Prostate gland (tissue), 2 donors: ENCODE results near the gene CDC34.

ENCODE experiments used
- POLR2A ChIP-seq: fragments of 450-650 bp; IDR thresholded peaks from one replicate; pipeline ENCODE4 v1.6.1; 2016; ENCODE audit warnings: antibody characterized with exemption, mild to moderate bottlenecking
- TF ChIP-seq, protein P1 (sequence below), 4 experiments: fragments of 200-600 bp in 2 of 4; fragments of 450-650 bp in 2 of 4; sonication (generic) in 2 of 4; IDR thresholded peaks; 1 replicate in 3 of 4; 2 replicates in 1 of 4; pipeline ENCODE4 v1.5.1; 2016 to 2019; ENCODE audit warnings: antibody characterized with exemption in 4 of 4, mild to moderate bottlenecking in 2 of 4, moderate library complexity in 2 of 4

DNA sequence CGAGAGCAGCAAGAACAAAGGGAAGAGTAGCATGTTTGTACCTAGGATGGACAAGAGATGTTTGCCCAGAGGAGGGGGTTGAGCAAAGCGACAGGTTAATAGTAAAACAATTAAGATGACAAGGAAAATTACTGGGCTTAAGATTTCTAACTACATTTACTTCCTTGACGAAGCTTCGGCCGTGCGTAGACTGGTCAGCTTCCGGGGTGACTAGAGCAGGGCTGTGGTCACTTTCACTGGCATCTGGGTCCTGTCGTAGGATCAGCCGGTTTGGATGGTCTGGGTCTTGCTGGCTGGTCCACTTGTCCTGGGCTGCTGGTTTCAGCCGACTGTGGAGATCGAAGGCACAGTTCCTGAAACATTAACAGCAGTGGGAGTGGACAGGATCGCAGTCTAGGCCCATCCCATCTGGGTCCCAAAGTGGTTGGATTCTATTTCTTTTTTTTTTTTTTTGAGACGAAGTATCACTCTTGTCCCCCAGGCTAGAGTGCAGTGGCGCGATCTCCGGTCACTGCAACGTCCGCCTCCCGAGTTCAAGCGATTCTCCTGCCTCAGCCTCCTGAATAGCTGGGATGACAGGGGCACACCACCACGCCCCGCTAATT is 35.8 kb downstream of the CDC34 start:
- TF ChIP-seq, protein P1, sequence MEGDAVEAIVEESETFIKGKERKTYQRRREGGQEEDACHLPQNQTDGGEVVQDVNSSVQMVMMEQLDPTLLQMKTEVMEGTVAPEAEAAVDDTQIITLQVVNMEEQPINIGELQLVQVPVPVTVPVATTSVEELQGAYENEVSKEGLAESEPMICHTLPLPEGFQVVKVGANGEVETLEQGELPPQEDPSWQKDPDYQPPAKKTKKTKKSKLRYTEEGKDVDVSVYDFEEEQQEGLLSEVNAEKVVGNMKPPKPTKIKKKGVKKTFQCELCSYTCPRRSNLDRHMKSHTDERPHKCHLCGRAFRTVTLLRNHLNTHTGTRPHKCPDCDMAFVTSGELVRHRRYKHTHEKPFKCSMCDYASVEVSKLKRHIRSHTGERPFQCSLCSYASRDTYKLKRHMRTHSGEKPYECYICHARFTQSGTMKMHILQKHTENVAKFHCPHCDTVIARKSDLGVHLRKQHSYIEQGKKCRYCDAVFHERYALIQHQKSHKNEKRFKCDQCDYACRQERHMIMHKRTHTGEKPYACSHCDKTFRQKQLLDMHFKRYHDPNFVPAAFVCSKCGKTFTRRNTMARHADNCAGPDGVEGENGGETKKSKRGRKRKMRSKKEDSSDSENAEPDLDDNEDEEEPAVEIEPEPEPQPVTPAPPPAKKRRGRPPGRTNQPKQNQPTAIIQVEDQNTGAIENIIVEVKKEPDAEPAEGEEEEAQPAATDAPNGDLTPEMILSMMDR (IDR thresholded peaks at IDR 0.05), result no peak
- TF ChIP-seq POLR2A, result no peak
